PC-9 (cell line): Measurements from ENCODE around the gene UBAP2L. TPM values are rescaled to one million over a fixed set of nuclear protein-coding genes. Genes with fewer than 3 reads are reported as not detected.

Experiments
- BruUV-seq: library from RNA; stranded (reverse); fragments of 400-500 nt; replicated peaks from 2 replicates; lab custom pipeline; 2021; lab: Mats Ljungman, UMichigan
- CTCF ChIA-PET: fragments of 300-600 bp; sonication (Branson Sonifier 250); formaldehyde crosslinking; loops from one replicate; lab custom pipeline; 2022; ENCODE audit warnings: antibody characterized with exemption; lab: Charles Lee
- POLR2A ChIA-PET: fragments of 300-600 bp; sonication (Branson Sonifier 250); formaldehyde crosslinking; loops from one replicate; lab custom pipeline; 2022; ENCODE audit warnings: antibody characterized with exemption; ENCODE audit not compliant: unreplicated experiment; lab: Charles Lee
- DNase-seq, 2 experiments: peaks; one replicate each; pipeline versions ENCODE4 v3.0.0 to v3.0.0-alpha.2; 2015 to 2022; ENCODE audit warnings: mixed read lengths in 1 of 2
- H2AFZ ChIP-seq: fragments of 200-600 bp; sonication (generic); 2 replicates; pipeline ENCODE4 v1.8.1; 2017; ENCODE audit warnings: antibody characterized with exemption
- H3F3A ChIP-seq: fragments of 200-600 bp; sonication (generic); 2 replicates; pipeline ENCODE4 v1.8.1; 2017; ENCODE audit warnings: antibody characterized with exemption, mild to moderate bottlenecking, low read depth; ENCODE audit not compliant: insufficient read depth
- H3K27ac ChIP-seq: fragments of 200-600 bp; sonication (generic); 2 replicates; pipeline ENCODE4 v1.6.1; 2016; ENCODE audit warnings: mixed run types
- H3K27me3 ChIP-seq: fragments of 200-600 bp; sonication (generic); 2 replicates; pipeline ENCODE4 v1.6.1; 2016; ENCODE audit warnings: low read depth, mixed run types; ENCODE audit not compliant: insufficient read depth
- H3K36me3 ChIP-seq: fragments of 200-600 bp; sonication (generic); 2 replicates; pipeline ENCODE4 v1.6.1; 2016; ENCODE audit warnings: low read depth, mixed run types
- H3K4me1 ChIP-seq: fragments of 200-600 bp; sonication (generic); replicated peaks from 2 replicates; pipeline ENCODE4 v1.6.1; 2016; ENCODE audit warnings: mixed run types; ENCODE audit not compliant: insufficient read depth
- H3K4me2 ChIP-seq: fragments of 200-600 bp; sonication (generic); 2 replicates; pipeline ENCODE4 v1.6.1; 2017; ENCODE audit warnings: mixed run types
- H3K4me3 ChIP-seq: fragments of 200-600 bp; sonication (generic); 2 replicates; pipeline ENCODE4 v1.6.1; 2016; ENCODE audit warnings: mixed run types
- H3K79me2 ChIP-seq: fragments of 200-600 bp; sonication (generic); 2 replicates; pipeline ENCODE4 v1.6.1; 2017; ENCODE audit warnings: low read depth, mixed run types
- H3K9me2 ChIP-seq: fragments of 200-600 bp; sonication (generic); 2 replicates; pipeline ENCODE4 v1.8.1; 2017; ENCODE audit warnings: mild to moderate bottlenecking; ENCODE audit not compliant: insufficient read depth
- H3K9me3 ChIP-seq: fragments of 200-600 bp; sonication (generic); 2 replicates; pipeline ENCODE4 v1.8.1; 2016; ENCODE audit warnings: low read depth; ENCODE audit not compliant: insufficient read depth
- H4K20me1 ChIP-seq: fragments of 200-600 bp; sonication (generic); 2 replicates; pipeline ENCODE4 v1.8.1; 2017; ENCODE audit not compliant: insufficient read depth
- CTCF ChIP-seq: fragments of 200-600 bp; sonication (generic); conservative IDR thresholded peaks from 2 replicates; pipeline ENCODE4 v1.6.1; 2017; ENCODE audit warnings: mixed run types, antibody characterized with exemption, mild to moderate bottlenecking, moderate library complexity
- EZH2 ChIP-seq: fragments of 200-600 bp; sonication (generic); IDR thresholded peaks from 2 replicates; pipeline ENCODE4 v1.8.0; 2017; ENCODE audit warnings: antibody characterized with exemption, low read depth
- intact Hi-C: fragments of 100-400 bp; cut with micrococcal nuclease; formaldehyde crosslinking; loops from one replicate; pipeline ENCODE4 v1.10.0; 2022; ENCODE audit not compliant: unreplicated experiment
- total RNA-seq: library from RNA; stranded (reverse); gene quantifications from 2 replicates; pipeline ENCODE4 v1.2.3, GENCODE V29; 2021

The UBAP2L gene
- total RNA-seq, 1 experiment from 2014 or later = 157 TPM

- H3K4me1 ChIP-seq = no peaks in the 10 kb centered on the region
- POLR2A ChIA-PET = interaction anchor here (0.5 kb wide), 1 partner anchor 401 kb away, joined by 3 read pairs; no protein-coding TSS in a partner anchor
Observed at GRCh38 chr1:154263465-154264332, 42.9 kb downstream of the UBAP2L start.

DNA sequence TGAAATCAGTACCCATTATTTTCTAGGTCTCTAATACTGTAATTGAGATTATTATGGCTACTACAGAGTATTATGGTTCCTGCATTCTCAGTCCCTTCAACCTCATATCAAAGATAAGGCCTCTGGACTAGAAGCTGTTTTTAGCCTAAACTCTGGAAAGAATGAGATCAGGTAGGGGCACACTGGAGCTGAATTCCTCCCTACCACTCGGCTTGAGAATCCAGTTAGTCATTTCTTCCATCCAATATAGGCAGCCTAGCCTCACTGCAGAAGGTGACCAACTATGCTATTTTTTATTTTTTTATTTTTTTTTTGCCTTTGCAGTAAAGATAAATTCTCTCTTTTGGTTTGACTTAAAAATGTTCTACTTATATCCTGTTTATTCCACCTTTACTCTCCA lies 43.7 kb downstream of the UBAP2L start:
- Histone ChIP-seq H3K9me3 (no peaks in the 10 kb centered on the region), H3K4me3 (no peak overlapping the region), H3K27ac (no peak overlapping the region), H3K27me3 (no peaks in the 10 kb centered on the region), H2AFZ (no peak overlapping the region), H3F3A (peaks cover 54% of the 10 kb centered on the region), H3K4me1 (no peaks in the 10 kb centered on the region), H3K79me2 (no peaks in the 10 kb centered on the region), H3K36me3 (peaks cover 34% of the 10 kb centered on the region), H4K20me1 (no peaks in the 10 kb centered on the region; the same call in 1 of the 2 replicates), H3K9me2 (no peaks in the 10 kb centered on the region), H3K4me2 (no peak overlapping the region)
- TF ChIP-seq EZH2 (no peak), CTCF (no peak)
- intact Hi-C loops = no loop called here
- BruUV-seq = no TSS peak
- DNase-seq = no peak
- CTCF ChIA-PET = interaction anchor here (1.2 kb wide), 1 partner anchor 7 kb away, joined by 3 read pairs; no protein-coding TSS in a partner anchor
- POLR2A ChIA-PET = no interaction called here

More at GRCh38 chr1:154263465-154264332, 42.9 kb downstream of the UBAP2L start:
- CTCF ChIA-PET = interaction anchor here (1.2 kb wide), 1 partner anchor 8 kb away, joined by 3 read pairs; no protein-coding TSS in a partner anchor
- Histone ChIP-seq H2AFZ (no peak overlapping the region), H3K9me3 (no peaks in the 10 kb centered on the region), H4K20me1 (no peaks in the 10 kb centered on the region; the same call in 1 of the 2 replicates), H3K27ac (no peak overlapping the region), H3K4me3 (no peak overlapping the region), H3K36me3 (peaks cover 39% of the 10 kb centered on the region), H3K9me2 (no peaks in the 10 kb centered on the region), H3K79me2 (no peaks in the 10 kb centered on the region), H3F3A (peaks cover 48% of the 10 kb centered on the region), H3K4me2 (no peak overlapping the region), H3K27me3 (no peaks in the 10 kb centered on the region)
- no peak for DNase-seq
- BruUV-seq = no TSS peak
- intact Hi-C loops = no loop called here
- TF ChIP-seq EZH2 = no peak
- TF ChIP-seq CTCF = no peak

DNA sequence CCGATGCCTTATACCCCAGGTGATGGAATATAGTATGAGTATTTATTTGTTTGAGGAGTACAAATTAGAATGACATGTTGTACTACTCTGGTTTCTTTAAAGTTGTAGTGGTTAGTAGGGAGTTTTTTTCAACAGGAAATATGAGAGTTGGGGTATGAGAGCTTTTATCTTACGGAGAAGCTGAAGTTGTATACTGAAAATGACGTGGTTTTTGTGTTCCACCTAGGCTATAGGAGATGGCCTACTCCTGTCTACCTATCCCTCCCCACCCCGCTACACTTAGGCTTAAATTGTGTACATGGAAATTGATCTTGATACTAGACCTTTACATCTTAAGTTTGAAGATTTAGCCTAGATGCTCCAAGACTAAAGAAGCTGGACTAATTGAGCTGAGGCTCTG lies 44.8 kb downstream of the UBAP2L start:
- Histone ChIP-seq H3K79me2 (no peaks in the 10 kb centered on the region), H2AFZ (no peak overlapping the region), H3K9me2 (no peaks in the 10 kb centered on the region), H4K20me1 (no peaks in the 10 kb centered on the region; the same call in 1 of the 2 replicates), H3F3A (peaks cover 49% of the 10 kb centered on the region), H3K4me3 (no peak overlapping the region), H3K27me3 (no peaks in the 10 kb centered on the region), H3K36me3 (peaks cover 24% of the 10 kb centered on the region), H3K27ac (no peak overlapping the region), H3K4me2 (no peak overlapping the region), H3K9me3 (no peaks in the 10 kb centered on the region), H3K4me1 (no peaks in the 10 kb centered on the region)
- CTCF ChIA-PET = interaction anchor here (0.6 kb wide), 1 partner anchor 54 kb away, joined by 3 read pairs; no protein-coding TSS in a partner anchor
- intact Hi-C loops = no loop called here
- no peak for DNase-seq
- no peak for TF ChIP-seq CTCF
- TF ChIP-seq EZH2 = no peak
- POLR2A ChIA-PET = no interaction called here
- BruUV-seq = no TSS peak
